ENCODE results near the gene RIMS4.

Gene RIMS4

GRCh38 chr20:44819936-44820335, 9.6 kb upstream of the RIMS4 start:
- Histone ChIP-seq H3K4me3 (ENCODE audit: low read depth in 1 of 2, low read length in 1 of 2) (no peak overlapping the region), H3K27ac (no peak overlapping the region)

GRCh38 chr20:44817143-44817910, 7.0 kb upstream of the RIMS4 start:
- Histone ChIP-seq H3K36me3 (no peaks in the 10 kb centered on the region), H3K9me3 (no peaks in the 10 kb centered on the region), H3K4me1 (ENCODE audit: control insufficient read depth in 1 of 2, insufficient read depth in 1 of 2, low read depth in 1 of 2, low read length in 1 of 2) (no peaks in the 10 kb centered on the region), H3K27me3 (peaks cover 63% of the 10 kb centered on the region), H3K27ac (no peak overlapping the region), H3K4me3 (ENCODE audit: low read depth in 1 of 2, low read length in 1 of 2) (no peak overlapping the region)
- no peak for TF ChIP-seq CTCF (IDR thresholded peaks at IDR 0.05)

More at GRCh38 chr20:44819936-44820335, 9.6 kb upstream of the RIMS4 start:
- Histone ChIP-seq H3K36me3 (no peaks in the 10 kb centered on the region), H3K9me3 (no peaks in the 10 kb centered on the region), H3K4me1 (ENCODE audit: control insufficient read depth in 1 of 2, insufficient read depth in 1 of 2, low read depth in 1 of 2, low read length in 1 of 2) (no peaks in the 10 kb centered on the region), H3K27me3 (peaks cover 44% of the 10 kb centered on the region)
- TF ChIP-seq CTCF (IDR thresholded peaks at IDR 0.05) = no peak

DNA sequence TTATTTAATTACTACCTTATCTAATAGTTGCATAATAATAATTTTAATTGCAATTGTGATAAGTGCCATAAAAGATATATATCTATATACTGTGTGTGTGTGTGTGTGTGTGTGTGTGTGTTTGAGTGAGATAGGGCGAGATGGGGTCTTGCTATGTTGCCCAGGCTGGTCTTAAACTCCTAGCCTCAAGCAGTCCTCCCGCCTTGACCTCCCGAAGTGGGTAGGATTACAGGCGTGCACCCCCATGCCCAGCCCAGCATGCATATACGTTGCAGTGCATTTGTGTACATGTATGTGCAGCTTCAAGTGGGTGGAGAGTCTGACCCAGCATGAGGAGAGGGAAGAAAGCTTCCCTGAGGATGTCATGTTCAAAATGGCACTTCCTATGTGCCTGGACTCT, 4.6 kb upstream of the RIMS4 start:
- no peaks in the 10 kb centered on the region for H3K9me3 ChIP-seq
- H3K4me1 ChIP-seq (ENCODE audit: control insufficient read depth in 1 of 2, insufficient read depth in 1 of 2, low read depth in 1 of 2, low read length in 1 of 2) = no peaks in the 10 kb centered on the region
- no peaks in the 10 kb centered on the region for H3K36me3 ChIP-seq
- no peak for TF ChIP-seq CTCF (IDR thresholded peaks at IDR 0.05)
- H3K27ac ChIP-seq = no peak overlapping the region
- peaks cover 73% of the 10 kb centered on the region for H3K27me3 ChIP-seq
- H3K4me3 ChIP-seq (ENCODE audit: low read depth in 1 of 2, low read length in 1 of 2) = no peak overlapping the region

GRCh38 chr20:44811150-44811685, 872 bp upstream of the RIMS4 start:
- TF ChIP-seq CTCF (IDR thresholded peaks at IDR 0.05) = no peak
- Histone ChIP-seq H3K27me3 (peaks cover 90% of the 10 kb centered on the region), H3K9me3 (no peaks in the 10 kb centered on the region), H3K27ac (no peak overlapping the region), H3K4me3 (ENCODE audit: low read depth in 1 of 2, low read length in 1 of 2) (no peak overlapping the region), H3K4me1 (ENCODE audit: control insufficient read depth in 1 of 2, insufficient read depth in 1 of 2, low read depth in 1 of 2, low read length in 1 of 2) (no peaks in the 10 kb centered on the region), H3K36me3 (no peaks in the 10 kb centered on the region)

- no peak for TF ChIP-seq CTCF (IDR thresholded peaks at IDR 0.05)
- H3K36me3 ChIP-seq = no peaks in the 10 kb centered on the region
- H3K4me1 ChIP-seq (ENCODE audit: control insufficient read depth in 1 of 2, insufficient read depth in 1 of 2, low read depth in 1 of 2, low read length in 1 of 2) = no peaks in the 10 kb centered on the region
- no peak overlapping the region for H3K4me3 ChIP-seq (ENCODE audit: low read depth in 1 of 2, low read length in 1 of 2)
- no peak overlapping the region for H3K27ac ChIP-seq
- no peaks in the 10 kb centered on the region for H3K9me3 ChIP-seq
- peaks cover 90% of the 10 kb centered on the region for H3K27me3 ChIP-seq
Observed at GRCh38 chr20:44810061-44810390, 320 bp downstream of the RIMS4 start.
